Hepatocyte (in vitro differentiated cells): ENCODE results near the gene ARMC2.

Experiments used
- CTCF ChIP-seq: fragments of 200-600 bp; sonication (generic); IDR thresholded peaks from 2 replicates; pipeline ENCODE4 v1.5.1; 2016; ENCODE audit warnings: antibody characterized with exemption, mild to moderate bottlenecking; ENCODE audit not compliant: poor library complexity
- EZH2 ChIP-seq: fragments of 200-600 bp; sonication (generic); IDR thresholded peaks from 2 replicates; pipeline ENCODE4 v1.6.1; 2016; ENCODE audit warnings: antibody characterized with exemption, mild to moderate bottlenecking, borderline replicate concordance
- EZH2phosphoT487 ChIP-seq: fragments of 200-600 bp; sonication (generic); IDR thresholded peaks from one replicate; pipeline ENCODE4 v1.6.1; 2018; ENCODE audit warnings: antibody characterized with exemption, mild to moderate bottlenecking, low read depth, moderate library complexity; ENCODE audit not compliant: unreplicated experiment, severe bottlenecking

DNA sequence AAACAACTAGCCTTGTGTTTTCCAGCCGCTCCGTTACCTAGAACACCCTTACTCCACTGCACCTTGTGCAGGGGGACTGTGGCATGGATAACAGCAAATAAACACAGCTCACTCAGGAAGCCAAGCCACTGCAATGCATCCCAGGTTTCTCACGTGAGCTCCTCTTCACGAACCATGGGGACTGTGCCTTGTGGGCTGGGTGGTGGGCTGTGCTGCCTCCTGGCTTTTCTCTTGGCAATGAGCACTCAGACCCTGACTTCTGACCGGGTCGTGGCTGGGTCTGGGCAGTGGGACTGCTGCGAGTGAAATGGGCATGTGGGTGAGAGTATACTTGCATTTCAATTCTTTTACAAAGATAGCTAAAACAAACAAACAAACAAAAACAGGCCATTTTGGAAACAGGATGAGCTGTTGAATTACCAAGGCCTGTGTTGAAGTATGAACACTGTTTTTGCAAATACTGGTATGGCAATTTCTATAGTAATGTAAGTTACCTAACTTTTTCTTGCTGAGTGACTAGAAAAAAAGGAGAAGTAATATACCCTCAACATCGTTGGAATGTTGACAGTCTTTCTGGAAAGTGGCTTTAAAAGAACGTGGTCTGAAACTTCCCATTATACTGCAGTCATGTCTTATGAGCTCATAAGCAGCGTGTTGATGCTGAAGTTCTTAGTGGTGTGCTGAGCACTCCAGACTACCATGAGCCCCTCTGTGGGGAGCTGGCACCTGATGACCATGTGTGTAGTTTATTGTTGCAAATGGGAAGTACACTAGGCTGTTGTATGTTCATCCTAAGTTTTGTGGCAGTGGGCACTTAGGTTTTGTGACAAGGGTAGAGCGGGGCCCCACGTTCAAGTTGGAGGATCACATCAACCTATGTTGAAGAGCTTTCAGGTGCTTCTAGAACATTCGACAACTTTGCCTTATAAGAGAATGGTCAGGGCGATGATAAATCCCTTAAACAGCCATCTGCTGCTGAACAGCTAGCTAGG is 120.4 kb downstream of the ARMC2 start:
- TF ChIP-seq EZH2: no peak
- no peak for TF ChIP-seq CTCF
- TF ChIP-seq EZH2phosphoT487: no peak
